Neural cell (in vitro differentiated cells): ENCODE measurements around the gene RABL2A. TPM values are rescaled to one million over a fixed set of nuclear protein-coding genes. Genes with fewer than 3 reads are reported as not detected.
"Not testable (repeated sequence)": the region's sequence is repeated elsewhere in the genome, so short reads cannot be mapped to it uniquely, and the experiment has no call there.

ENCODE experiments used
- H2AFZ ChIP-seq: fragments of 200-600, 300-800 bp; sonication (generic), shearing (Covaris generic); 2 replicates; pipeline ENCODE4 v1.6.0; 2014; ENCODE audit warnings: low read depth, mild to moderate bottlenecking, antibody characterized with exemption, low read length, moderate library complexity
- H3F3A ChIP-seq: fragments of 200-600 bp; shearing (Covaris generic); 2 replicates; pipeline ENCODE4 v1.6.1; 2016; ENCODE audit warnings: mild to moderate bottlenecking, moderate library complexity, mixed read lengths, antibody characterized with exemption, low read length; ENCODE audit not compliant: insufficient read depth, poor library complexity, severe bottlenecking
- H3K27ac ChIP-seq: fragments of 200-600, 300-800 bp; sonication (generic), shearing (Covaris generic); 2 replicates; pipeline ENCODE4 v1.5.1; 2014; ENCODE audit warnings: mild to moderate bottlenecking, low read length, moderate library complexity
- H3K27me3 ChIP-seq: fragments of 300-800, 200-600 bp; sonication (generic), shearing (Covaris generic); 2 replicates; pipeline ENCODE4 v1.6.0; 2014; ENCODE audit warnings: mild to moderate bottlenecking, low read depth, low read length, moderate library complexity; ENCODE audit not compliant: insufficient read depth
- H3K36me3 ChIP-seq: fragments of 300-800, 200-600 bp; sonication (generic), shearing (Covaris generic); 2 replicates; pipeline ENCODE4 v1.5.1; 2014; ENCODE audit warnings: mild to moderate bottlenecking, antibody characterized with exemption, low read length, moderate library complexity; ENCODE audit not compliant: insufficient read depth
- H3K4me2 ChIP-seq: fragments of 300-800, 200-600 bp; sonication (generic), shearing (Covaris generic); 2 replicates; pipeline ENCODE4 v1.6.0; 2014; ENCODE audit warnings: mild to moderate bottlenecking, low read length
- H3K4me3 ChIP-seq: fragments of 300-800, 200-600 bp; sonication (generic), shearing (Covaris generic); 2 replicates; pipeline ENCODE4 v1.5.1; 2014; ENCODE audit warnings: mild to moderate bottlenecking, low read length, moderate library complexity
- H3K79me2 ChIP-seq: fragments of 200-600 bp; shearing (Covaris generic); replicated peaks from 2 replicates; pipeline ENCODE4 v1.6.0; 2014; ENCODE audit warnings: mild to moderate bottlenecking, low read length, moderate library complexity; ENCODE audit not compliant: insufficient read depth
- H3K9ac ChIP-seq: fragments of 300-800, 200-600 bp; sonication (generic), shearing (Covaris generic); 2 replicates; pipeline ENCODE4 v1.6.1; 2016; ENCODE audit warnings: mild to moderate bottlenecking, low read length, mixed read lengths
- H3K9me2 ChIP-seq: fragments of 200-600 bp; shearing (Covaris generic); 2 replicates; pipeline ENCODE4 v1.6.1; 2016; ENCODE audit warnings: mild to moderate bottlenecking, low read length, mixed read lengths; ENCODE audit not compliant: insufficient read depth
- H3K9me3 ChIP-seq: fragments of 200-600, 300-800 bp; sonication (generic), shearing (Covaris generic); 2 replicates; pipeline ENCODE4 v1.6.1; 2016; ENCODE audit warnings: mild to moderate bottlenecking, mixed run types, low read length, moderate library complexity, mixed read lengths
- H4K20me1 ChIP-seq: fragments of 200-600 bp; shearing (Covaris generic); 2 replicates; pipeline ENCODE4 v1.6.1; 2016; ENCODE audit warnings: mild to moderate bottlenecking, mixed run types; ENCODE audit not compliant: insufficient read depth
- polyA plus RNA-seq: library from polyadenylated mRNA; depleted of rRNA; stranded (reverse); fragments of >200 nt; gene quantifications from 2 replicates; pipeline ENCODE4 v1.2.3, GENCODE V29; 2014

The RABL2A gene
- polyA plus RNA-seq, 1 donor from 2014 or later = 17.9 TPM

GRCh38 chr2:113632849-113633345 is 5.8 kb downstream of the RABL2A start:
- not testable (repeated sequence) for H3K4me2 ChIP-seq, H3K4me3 ChIP-seq, H3K27ac ChIP-seq, H2AFZ ChIP-seq, H3K9me2 ChIP-seq, H3K27me3 ChIP-seq, H3K9me3 ChIP-seq, H3K36me3 ChIP-seq, H3K79me2 ChIP-seq, H4K20me1 ChIP-seq, H3K9ac ChIP-seq, H3F3A ChIP-seq

GRCh38 chr2:113635358-113635757 is 8.3 kb downstream of the RABL2A start:
- not testable (repeated sequence) for H3K36me3 ChIP-seq, H3K9me2 ChIP-seq, H3K4me3 ChIP-seq, H3K27me3 ChIP-seq, H3K79me2 ChIP-seq, H3K27ac ChIP-seq, H4K20me1 ChIP-seq, H3K9ac ChIP-seq, H3F3A ChIP-seq, H2AFZ ChIP-seq, H3K9me3 ChIP-seq, H3K4me2 ChIP-seq

DNA sequence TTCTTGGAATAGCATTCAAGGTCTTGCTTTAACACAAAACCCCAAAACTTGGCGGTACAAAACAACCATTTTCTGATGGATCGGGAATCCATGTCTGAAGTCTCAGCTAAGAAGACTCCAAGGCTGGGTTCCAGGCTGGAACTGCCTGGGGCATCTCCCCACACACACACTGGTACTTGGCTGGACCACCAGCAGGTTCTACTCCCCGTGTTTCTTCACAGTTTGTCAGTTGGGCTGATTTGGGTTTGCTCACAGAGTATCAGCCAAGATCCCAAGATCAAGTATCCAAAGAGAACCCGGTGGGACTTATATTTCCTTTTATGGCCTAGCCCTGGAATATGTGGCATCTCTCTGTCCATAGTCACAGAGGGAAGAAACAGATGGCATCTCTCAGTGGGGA is 9.2 kb downstream of the RABL2A start:
- H3K79me2 ChIP-seq, H3K36me3 ChIP-seq, H3K4me3 ChIP-seq, H3K27me3 ChIP-seq, H3K27ac ChIP-seq, H3K9me3 ChIP-seq, H3K9me2 ChIP-seq, H3F3A ChIP-seq, H4K20me1 ChIP-seq, H3K9ac ChIP-seq, H2AFZ ChIP-seq, H3K4me2 ChIP-seq: not testable (repeated sequence)

GRCh38 chr2:113638084-113638483 is 11.0 kb downstream of the RABL2A start:
- not testable (repeated sequence) for H2AFZ ChIP-seq, H3K79me2 ChIP-seq, H3F3A ChIP-seq, H3K9me2 ChIP-seq, H3K9ac ChIP-seq, H3K4me2 ChIP-seq, H3K27ac ChIP-seq, H3K4me3 ChIP-seq, H3K27me3 ChIP-seq, H3K9me3 ChIP-seq, H4K20me1 ChIP-seq, H3K36me3 ChIP-seq

GRCh38 chr2:113646217-113646616 is 19.2 kb downstream of the RABL2A start:
- H3K9me2 ChIP-seq, H3K27me3 ChIP-seq, H3K9me3 ChIP-seq, H2AFZ ChIP-seq, H4K20me1 ChIP-seq, H3K79me2 ChIP-seq, H3K36me3 ChIP-seq, H3K4me2 ChIP-seq, H3K9ac ChIP-seq, H3K4me3 ChIP-seq, H3K27ac ChIP-seq, H3F3A ChIP-seq: not testable (repeated sequence)

GRCh38 chr2:113650834-113651815 is 24.1 kb downstream of the RABL2A start:
- H3K9me2 ChIP-seq = not testable (repeated sequence)

GRCh38 chr2:113652599-113652998 is 25.5 kb downstream of the RABL2A start:
- not testable (repeated sequence) for H3K36me3 ChIP-seq, H3K9me3 ChIP-seq, H3K27ac ChIP-seq, H3K9ac ChIP-seq, H4K20me1 ChIP-seq, H3K79me2 ChIP-seq, H3K4me3 ChIP-seq, H3K9me2 ChIP-seq, H3K27me3 ChIP-seq, H3F3A ChIP-seq, H2AFZ ChIP-seq, H3K4me2 ChIP-seq

More at GRCh38 chr2:113650834-113651815, 24.1 kb downstream of the RABL2A start:
- H3K36me3 ChIP-seq, H3K9me3 ChIP-seq, H3K27ac ChIP-seq, H3K79me2 ChIP-seq, H3K4me2 ChIP-seq, H3K4me3 ChIP-seq, H3K9ac ChIP-seq, H3F3A ChIP-seq, H2AFZ ChIP-seq, H4K20me1 ChIP-seq, H3K27me3 ChIP-seq: not testable (repeated sequence)

- not testable (repeated sequence) for H3K4me3 ChIP-seq, H3K27ac ChIP-seq, H3K27me3 ChIP-seq
Measured at GRCh38 chr2:113656031-113656624, 29.1 kb downstream of the RABL2A start.

More at GRCh38 chr2:113656031-113656624, 29.1 kb downstream of the RABL2A start:
- not testable (repeated sequence) for H2AFZ ChIP-seq, H4K20me1 ChIP-seq, H3K9ac ChIP-seq, H3F3A ChIP-seq, H3K9me3 ChIP-seq, H3K36me3 ChIP-seq, H3K9me2 ChIP-seq, H3K4me2 ChIP-seq, H3K79me2 ChIP-seq
